H1 (cell line): ENCODE results near the gene GRAMD1C.

Experiments used
- JUND ChIP-seq: IDR thresholded peaks from 2 replicates; pipeline ENCODE4 v1.6.1; 2011; ENCODE audit warnings: mild to moderate bottlenecking, improper control_type of control experiment, low read length
- POLR2A ChIP-seq, 2 experiments: IDR thresholded peaks; 1 replicate in 1 of 2; 2 replicates in 1 of 2; pipeline ENCODE4 v1.6.1; 2011; ENCODE audit warnings: low read depth in 2 of 2, low read length in 2 of 2, mild to moderate bottlenecking in 2 of 2; ENCODE audit errors: control extremely low read depth in 1 of 2
- RFX5 ChIP-seq: IDR thresholded peaks from 2 replicates; pipeline ENCODE4 v1.6.1; 2011; ENCODE audit warnings: low read depth, low read length, improper control_type of control experiment, borderline replicate concordance
- SP1 ChIP-seq: IDR thresholded peaks from 2 replicates; pipeline ENCODE4 v1.6.1; 2011; ENCODE audit warnings: low read depth, low read length
- TAF7 ChIP-seq: optimal IDR thresholded peaks from 2 replicates; pipeline ENCODE3; 2011; ENCODE audit warnings: low read depth, mild to moderate bottlenecking, inconsistent platforms, low read length, moderate library complexity, borderline replicate concordance
- YY1 ChIP-seq: IDR thresholded peaks from 2 replicates; pipeline ENCODE4 v1.6.1; 2011; ENCODE audit warnings: low read depth, mild to moderate bottlenecking, low read length
- TF ChIP-seq, protein P1 (sequence below), 3 experiments: IDR thresholded peaks; 1 replicate in 2 of 3; 2 replicates in 1 of 3; pipeline versions ENCODE4 v1.5.1 to v1.6.1; 2011; ENCODE audit warnings: low read length in 3 of 3, mild to moderate bottlenecking in 3 of 3, inconsistent platforms in 2 of 3, low read depth in 1 of 3, moderate library complexity in 1 of 3; ENCODE audit not compliant: insufficient read depth in 1 of 3; ENCODE audit errors: control extremely low read depth in 1 of 3

DNA sequence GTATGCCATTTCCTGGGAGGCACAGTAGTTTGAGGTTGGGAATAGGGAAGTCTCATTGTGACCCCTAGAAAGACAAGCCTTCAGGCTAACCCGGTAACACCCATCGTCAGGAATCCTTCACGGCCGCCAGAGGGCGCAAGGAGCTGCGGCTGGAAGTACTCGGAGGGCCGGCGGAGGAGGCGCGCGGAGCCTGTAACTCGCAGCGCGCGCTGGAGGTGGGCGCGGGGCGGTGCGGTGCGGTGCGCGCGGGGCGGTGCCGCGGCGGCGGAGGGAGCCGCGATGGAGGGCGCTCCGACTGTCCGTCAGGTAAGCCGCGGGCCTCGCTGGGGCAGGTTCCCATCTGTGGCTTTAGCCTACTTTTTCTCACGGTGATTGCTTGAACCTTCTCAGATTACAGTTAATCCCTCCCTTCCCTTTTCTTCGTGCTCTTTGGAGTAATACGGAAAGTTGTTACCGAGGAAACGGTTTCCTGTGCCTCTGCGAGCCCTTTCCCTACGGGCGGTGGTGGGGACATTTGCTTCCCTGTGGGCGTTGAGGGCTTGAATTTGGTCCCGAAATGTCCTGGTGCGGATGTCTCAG, at the start of gene GRAMD1C:
- TF ChIP-seq, protein P1, sequence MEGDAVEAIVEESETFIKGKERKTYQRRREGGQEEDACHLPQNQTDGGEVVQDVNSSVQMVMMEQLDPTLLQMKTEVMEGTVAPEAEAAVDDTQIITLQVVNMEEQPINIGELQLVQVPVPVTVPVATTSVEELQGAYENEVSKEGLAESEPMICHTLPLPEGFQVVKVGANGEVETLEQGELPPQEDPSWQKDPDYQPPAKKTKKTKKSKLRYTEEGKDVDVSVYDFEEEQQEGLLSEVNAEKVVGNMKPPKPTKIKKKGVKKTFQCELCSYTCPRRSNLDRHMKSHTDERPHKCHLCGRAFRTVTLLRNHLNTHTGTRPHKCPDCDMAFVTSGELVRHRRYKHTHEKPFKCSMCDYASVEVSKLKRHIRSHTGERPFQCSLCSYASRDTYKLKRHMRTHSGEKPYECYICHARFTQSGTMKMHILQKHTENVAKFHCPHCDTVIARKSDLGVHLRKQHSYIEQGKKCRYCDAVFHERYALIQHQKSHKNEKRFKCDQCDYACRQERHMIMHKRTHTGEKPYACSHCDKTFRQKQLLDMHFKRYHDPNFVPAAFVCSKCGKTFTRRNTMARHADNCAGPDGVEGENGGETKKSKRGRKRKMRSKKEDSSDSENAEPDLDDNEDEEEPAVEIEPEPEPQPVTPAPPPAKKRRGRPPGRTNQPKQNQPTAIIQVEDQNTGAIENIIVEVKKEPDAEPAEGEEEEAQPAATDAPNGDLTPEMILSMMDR (IDR thresholded peaks at IDR 0.05; ENCODE audit: control extremely low read depth in 1 of 3, insufficient read depth in 1 of 3, low read depth in 1 of 3, low read length in 3 of 3): peak; percentile 85 to 92 (median 88)
- TF ChIP-seq YY1: peak; percentile 55; the same call in 1 of the 2 replicates
- TF ChIP-seq POLR2A (IDR thresholded peaks at IDR 0.05; ENCODE audit: control extremely low read depth in 1 of 2, low read depth in 2 of 2, low read length in 2 of 2): no peak
- 0 out of 2 replicates have a peak, but pooled peaks have one; percentile 10 for TF ChIP-seq JUND
- TF ChIP-seq SP1: no peak
- no peak for TF ChIP-seq TAF7
- TF ChIP-seq RFX5: no peak
